ENCODE data around the gene IFTAP.

The IFTAP gene

GRCh38 chr11:36598051-36598450, 3.7 kb downstream of the IFTAP start, which contains the start of gene RAG2:
TSS of gene RAG2 (minus strand) at chr11:36598236. CDS start at chr11:36594168, 4,068 bp downstream.
- no peak for DNase-seq (ENCODE audit: low read depth in 2 of 2)

- DNase-seq (ENCODE audit: low read depth in 2 of 2), result no peak
Measured at GRCh38 chr11:36600180-36600579, 5.9 kb downstream of the IFTAP start.

GRCh38 chr11:36601155-36601554, 6.9 kb downstream of the IFTAP start:
- DNase-seq (ENCODE audit: low read depth in 2 of 2), result no peak

DNA sequence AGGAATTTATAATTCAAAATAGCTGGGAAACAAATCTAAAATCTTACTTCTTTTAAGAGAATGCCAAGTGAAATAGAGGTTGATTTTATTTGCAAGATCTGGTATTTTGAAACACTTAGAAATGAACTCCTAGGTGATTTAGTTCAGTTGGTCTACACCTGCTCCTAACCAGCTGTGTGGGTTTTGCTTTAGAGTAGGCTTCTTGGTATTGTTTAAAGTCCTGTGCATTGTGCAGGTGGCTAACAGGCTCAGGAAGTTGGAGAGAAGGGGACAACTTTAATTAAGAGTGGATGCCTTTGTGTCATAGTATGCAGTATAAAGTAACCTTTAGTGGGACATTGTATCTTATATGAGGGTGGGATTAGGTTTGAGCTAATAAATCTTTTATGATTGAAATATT, 7.8 kb downstream of the IFTAP start:
- no peak for DNase-seq (ENCODE audit: low read depth in 2 of 2)

DNA sequence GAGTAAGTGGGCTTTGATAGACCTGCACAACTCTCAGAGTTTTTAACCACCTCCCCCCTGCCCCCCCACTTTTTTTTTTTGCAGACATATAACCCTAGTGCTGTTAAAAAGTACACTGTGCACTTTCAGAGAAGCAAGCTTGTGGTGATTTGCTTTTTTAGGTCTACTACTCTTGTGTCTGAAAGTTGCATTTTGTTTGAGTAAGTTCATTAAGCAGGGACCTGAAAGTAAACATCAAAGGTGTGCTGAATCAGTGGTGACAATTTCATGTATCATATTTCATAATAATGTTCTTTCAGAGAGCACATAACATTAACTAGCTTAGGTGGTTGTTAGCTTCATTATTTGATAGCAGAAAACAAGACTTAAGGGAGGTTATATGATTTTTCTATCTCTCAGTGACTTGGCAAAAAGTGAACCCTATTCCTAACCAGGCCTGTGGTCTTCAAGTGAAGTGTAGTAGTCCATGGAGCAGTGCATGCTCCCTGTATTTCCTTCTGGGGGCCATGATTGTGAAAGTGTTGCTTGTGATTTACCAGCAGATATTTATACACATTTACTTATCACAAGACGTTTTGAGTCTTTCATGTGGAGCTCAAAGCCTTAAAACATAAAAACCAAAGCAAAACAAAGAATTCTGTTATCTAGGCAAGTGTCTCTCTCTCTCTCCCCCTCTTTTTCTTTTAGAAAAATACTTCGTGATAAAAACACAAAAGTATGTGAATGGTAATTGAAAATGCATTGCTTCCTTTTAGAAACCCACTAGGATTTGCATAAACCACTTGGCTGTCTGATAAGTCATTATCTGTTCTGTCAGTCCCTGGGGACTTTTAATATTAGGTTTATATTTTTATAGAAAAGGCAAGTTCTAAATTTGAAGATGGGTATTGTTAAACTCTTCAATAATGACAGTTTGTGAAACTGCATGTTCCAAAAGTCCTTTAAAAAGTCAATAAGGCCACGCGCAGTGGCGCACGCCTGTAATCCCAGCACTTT, 11.2 kb downstream of the IFTAP start:
- no peak for DNase-seq (ENCODE audit: low read depth in 2 of 2)

GRCh38 chr11:36608491-36609199, 14.3 kb downstream of the IFTAP start:
- DNase-seq (ENCODE audit: low read depth in 2 of 2), result no peak

DNA sequence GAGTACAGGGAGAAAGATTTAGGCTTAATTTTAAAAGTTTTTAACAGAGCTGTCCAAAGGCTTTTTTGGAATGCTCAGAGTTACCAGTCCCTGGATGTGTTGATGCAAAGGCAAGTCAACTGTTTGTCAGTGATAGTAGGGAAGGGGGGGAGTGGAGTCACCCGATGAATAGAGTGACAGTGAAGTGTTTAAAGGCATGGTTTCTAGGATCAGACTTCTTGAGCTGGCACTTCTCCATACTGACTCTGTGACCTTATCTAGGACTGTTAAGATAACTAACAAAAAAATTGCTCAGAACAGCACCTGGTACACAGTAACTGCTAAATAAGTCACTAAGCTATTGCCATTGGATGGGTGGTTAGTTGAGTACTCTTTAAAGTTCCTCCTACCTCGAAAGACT, 15.1 kb downstream of the IFTAP start:
- DNase-seq (ENCODE audit: low read depth in 2 of 2), result no peak

DNA sequence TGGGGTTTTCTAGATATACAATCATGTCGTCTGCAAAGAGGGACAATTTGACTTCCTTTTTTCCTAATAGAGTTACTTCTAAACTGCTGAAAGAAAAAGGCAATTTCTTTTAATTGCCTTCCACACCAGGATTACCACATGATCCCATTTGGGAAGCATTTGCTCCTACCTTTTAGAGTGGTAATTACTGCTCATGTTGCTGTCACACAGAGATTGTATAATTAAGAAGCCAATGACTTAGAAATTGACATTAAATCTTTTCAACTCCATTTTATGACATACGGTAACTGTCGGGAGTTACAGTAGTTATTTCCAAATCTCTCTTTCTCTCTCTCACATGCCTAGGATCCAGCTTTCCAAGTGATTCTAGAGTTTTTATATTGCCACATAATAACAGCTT, 21.5 kb downstream of the IFTAP start:
- no peak for DNase-seq (ENCODE audit: low read depth in 2 of 2)

GRCh38 chr11:36617543-36618362, 23.5 kb downstream of the IFTAP start:
- no peak for DNase-seq (ENCODE audit: low read depth in 2 of 2)

DNA sequence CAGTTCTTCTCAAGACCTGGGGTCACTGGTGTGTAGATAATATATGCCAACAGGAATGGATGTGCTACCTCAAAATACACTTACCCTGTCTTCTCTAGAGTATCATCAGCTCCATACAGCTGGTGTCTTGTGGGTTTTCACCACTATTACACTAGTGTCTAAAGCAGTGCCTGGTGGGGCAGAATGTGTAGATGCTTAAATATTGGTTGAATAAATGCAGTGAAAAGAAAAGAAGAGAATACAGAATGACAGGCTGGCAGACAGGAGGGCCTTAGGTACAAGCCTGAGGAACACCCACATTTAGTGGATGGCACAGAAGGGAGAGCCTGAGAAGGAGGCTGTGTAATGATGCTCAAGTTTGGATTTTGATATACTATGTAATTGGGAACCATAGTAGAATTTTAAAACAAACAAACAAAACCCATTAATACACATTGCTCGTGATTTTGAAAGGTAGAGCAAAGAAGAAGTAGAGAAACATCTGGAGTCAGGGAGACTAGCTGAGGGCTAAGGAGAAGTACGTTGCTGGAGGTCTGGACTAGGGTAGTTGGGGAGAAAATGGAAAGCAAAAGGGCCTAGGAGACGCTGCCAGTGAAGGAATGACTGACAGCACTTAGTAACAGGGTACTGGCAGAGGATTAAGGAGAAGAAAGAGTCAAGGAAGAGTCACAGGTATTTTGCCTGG, 24.2 kb downstream of the IFTAP start:
- DNase-seq (ENCODE audit: low read depth in 2 of 2), result no peak

DNA sequence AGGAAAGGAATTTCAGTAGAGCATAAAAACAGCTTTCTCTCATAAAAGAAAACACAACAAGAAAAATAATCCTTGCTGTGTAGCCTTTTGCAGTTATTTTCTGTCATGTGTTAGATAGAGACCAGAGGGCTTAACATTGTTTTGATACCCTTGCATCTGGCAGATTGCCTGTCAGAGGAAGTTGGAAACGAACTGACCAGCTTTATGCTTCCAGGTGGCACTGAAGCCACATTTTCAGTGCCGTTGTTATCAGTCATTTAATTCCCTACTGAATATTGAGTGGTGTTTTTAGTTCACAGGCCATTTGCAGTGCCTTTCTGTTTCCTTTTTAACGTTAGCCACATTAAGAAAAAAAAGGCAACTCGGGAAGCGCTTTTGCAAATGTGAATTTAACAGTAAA, 25.2 kb downstream of the IFTAP start:
- no peak for DNase-seq (ENCODE audit: low read depth in 2 of 2)

GRCh38 chr11:36620246-36620645, 25.9 kb downstream of the IFTAP start:
- no peak for DNase-seq (ENCODE audit: low read depth in 2 of 2)

- no peak for DNase-seq (ENCODE audit: low read depth in 2 of 2)
Measured at GRCh38 chr11:36622431-36623136, 28.3 kb downstream of the IFTAP start.

GRCh38 chr11:36623494-36623893, 29.2 kb downstream of the IFTAP start:
- DNase-seq (ENCODE audit: low read depth in 2 of 2), result no peak

- DNase-seq (ENCODE audit: low read depth in 2 of 2), result no peak
Measured at GRCh38 chr11:36627006-36627405, 32.7 kb downstream of the IFTAP start.

DNA sequence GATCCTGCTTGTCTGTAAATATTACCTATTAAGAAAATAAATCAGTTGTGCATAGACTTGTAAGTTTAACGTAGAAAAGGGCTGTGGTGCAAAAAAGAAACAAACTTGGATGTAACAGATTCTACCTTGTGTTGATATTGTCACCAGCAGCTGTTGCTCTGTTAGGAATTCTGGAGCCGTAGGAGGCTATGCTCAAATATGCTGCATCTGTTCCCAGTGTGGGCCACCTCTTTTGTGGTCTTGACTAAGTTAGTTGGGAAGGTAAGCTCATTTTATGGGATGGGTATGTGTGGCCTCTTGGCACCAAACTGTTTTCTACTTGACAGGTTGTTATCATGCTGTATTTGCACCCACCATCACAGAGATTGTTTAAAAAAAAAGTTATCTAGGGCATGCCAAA, 33.2 kb downstream of the IFTAP start:
- DNase-seq (ENCODE audit: low read depth in 2 of 2), result no peak

- no peak for DNase-seq (ENCODE audit: low read depth in 2 of 2)
Measured at GRCh38 chr11:36628141-36628540, 33.8 kb downstream of the IFTAP start.

GRCh38 chr11:36628765-36629244, 34.5 kb downstream of the IFTAP start:
- DNase-seq (ENCODE audit: low read depth in 2 of 2), result no peak

DNA sequence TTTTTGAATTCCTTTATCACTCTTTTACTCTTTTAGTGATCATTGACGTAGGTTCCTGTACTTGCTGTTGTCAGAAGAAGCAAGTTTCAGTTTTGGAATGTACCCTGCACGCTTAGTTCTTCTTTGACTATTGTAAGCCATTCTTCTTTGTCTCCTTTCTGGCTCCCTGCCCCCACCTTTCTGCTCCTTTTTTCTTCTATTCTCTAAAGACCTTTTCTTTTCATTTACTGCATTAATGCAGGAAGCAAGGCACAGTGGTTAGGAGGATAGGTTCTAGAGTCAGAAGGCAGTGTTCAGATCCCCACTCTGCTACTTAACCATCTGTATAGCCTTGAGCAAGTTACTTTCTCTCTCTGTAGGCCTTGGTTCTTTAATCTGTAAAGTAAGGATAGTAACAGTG, 37.5 kb downstream of the IFTAP start:
- no peak for DNase-seq (ENCODE audit: low read depth in 2 of 2)

DNA sequence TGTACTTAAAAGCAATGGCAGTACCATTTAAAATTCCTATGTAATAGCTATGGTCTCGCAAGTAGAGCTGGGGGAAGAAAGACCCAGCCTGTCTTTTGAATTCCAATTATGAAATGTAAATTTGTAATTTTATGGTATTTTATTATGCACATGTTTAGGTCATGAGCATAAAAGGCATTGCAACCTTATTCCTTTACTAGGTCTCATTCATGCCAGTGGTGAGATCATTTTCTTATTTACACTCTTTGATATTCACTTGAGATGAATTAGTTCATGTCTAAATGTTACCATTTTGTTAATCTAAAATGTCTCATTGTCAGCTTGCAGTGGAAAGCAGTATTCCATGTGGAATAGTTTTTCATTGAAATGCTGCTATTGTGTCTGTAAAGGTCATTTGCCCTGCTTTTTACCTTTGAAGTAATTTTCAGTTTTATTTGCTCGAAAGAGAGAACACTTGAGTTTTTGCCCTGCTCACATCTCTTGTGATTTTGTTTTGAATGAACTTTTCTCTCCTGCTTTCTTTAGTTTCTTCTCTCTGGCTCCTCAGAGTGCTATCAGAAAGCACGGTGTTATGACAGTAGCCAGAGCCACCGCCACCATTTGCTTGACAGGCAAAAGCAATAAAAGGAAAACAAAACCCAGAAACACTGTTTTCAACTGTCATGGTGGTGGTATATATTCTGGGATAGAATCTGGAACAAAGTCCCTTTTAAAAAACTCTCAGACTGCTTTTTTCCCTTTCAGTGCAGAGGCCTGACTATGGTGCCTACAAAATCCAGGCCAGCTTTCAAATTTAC, 41.0 kb downstream of the IFTAP start:
- no peak for DNase-seq (ENCODE audit: low read depth in 2 of 2)

All from stimulated activated CD8-positive, alpha-beta memory T cell treated with anti-CD3 and anti-CD28 coated beads, Interleukin-15, amount 100 ng/mL, for 48 hours (primary cell).